OCI-LY1 (cell line): ENCODE measurements around the gene NECAP2.

Experiments
- H2AFZ ChIP-seq: fragments of 200-600 bp; sonication (generic), shearing (Covaris generic); 2 replicates; pipeline ENCODE4 v1.6.0; 2014; ENCODE audit warnings: antibody characterized with exemption, mild to moderate bottlenecking, low read length
- H3F3A ChIP-seq: fragments of 200-600 bp; sonication (generic), shearing (Covaris generic); 2 replicates; pipeline ENCODE4 v1.6.0; 2014; ENCODE audit warnings: mild to moderate bottlenecking, antibody characterized with exemption, low read length, moderate library complexity; ENCODE audit not compliant: insufficient read depth
- H3K27ac ChIP-seq: fragments of 200-600 bp; sonication (generic); 2 replicates; pipeline ENCODE4 v1.5.1; 2014; ENCODE audit warnings: low read length, mixed run types, mild to moderate bottlenecking, low read depth; ENCODE audit not compliant: poor library complexity, severe bottlenecking
- H3K27me3 ChIP-seq: fragments of 200-600 bp; sonication (generic); 2 replicates; pipeline ENCODE4 v1.6.0; 2014; ENCODE audit warnings: antibody characterized with exemption, mild to moderate bottlenecking, low read length, moderate library complexity; ENCODE audit not compliant: insufficient read depth
- H3K36me3 ChIP-seq: fragments of 200-600 bp; sonication (generic); 2 replicates; pipeline ENCODE4 v1.6.1; 2014; ENCODE audit warnings: mild to moderate bottlenecking, antibody characterized with exemption, low read length, moderate library complexity, mixed read lengths; ENCODE audit not compliant: insufficient read depth
- H3K4me1 ChIP-seq: fragments of 200-600 bp; sonication (generic); 2 replicates; pipeline ENCODE4 v1.5.1; 2014; ENCODE audit warnings: mild to moderate bottlenecking, low read length, moderate library complexity; ENCODE audit not compliant: insufficient read depth, severe bottlenecking
- H3K4me2 ChIP-seq: fragments of 200-600 bp; sonication (generic), shearing (Covaris generic); 2 replicates; pipeline ENCODE4 v1.6.1; 2014; ENCODE audit warnings: low read length
- H3K4me3 ChIP-seq: fragments of 200-600 bp; sonication (generic); 2 replicates; pipeline ENCODE4 v1.5.1; 2014; ENCODE audit warnings: low read length, low read depth, mild to moderate bottlenecking, mixed read lengths; ENCODE audit not compliant: poor library complexity, severe bottlenecking
- H3K79me2 ChIP-seq: fragments of 200-600 bp; shearing (Covaris generic); 2 replicates; pipeline ENCODE4 v1.6.1; 2016; ENCODE audit warnings: mixed run types, low read length, mixed read lengths; ENCODE audit not compliant: insufficient read depth
- H3K9ac ChIP-seq: fragments of 200-600 bp; sonication (generic), shearing (Covaris generic); 2 replicates; pipeline ENCODE4 v1.6.1; 2014; ENCODE audit warnings: mild to moderate bottlenecking, low read length, mixed read lengths
- H3K9me2 ChIP-seq: fragments of 200-600 bp; sonication (generic), shearing (Covaris generic); 2 replicates; pipeline ENCODE4 v1.6.1; 2014; ENCODE audit warnings: low read depth, mild to moderate bottlenecking, low read length, mixed read lengths
- H3K9me3 ChIP-seq: fragments of 200-600 bp; shearing (Covaris generic); 2 replicates; pipeline ENCODE4 v1.6.1; 2014; ENCODE audit warnings: low read length, mixed read lengths
- H4K20me1 ChIP-seq: fragments of 200-600 bp; sonication (generic), shearing (Covaris generic); 2 replicates; pipeline ENCODE4 v1.6.0; 2016; ENCODE audit warnings: mild to moderate bottlenecking, low read length; ENCODE audit not compliant: insufficient read depth
- EZH2 ChIP-seq: fragments of 200-600 bp; sonication (generic), shearing (Covaris generic); IDR thresholded peaks from 2 replicates; pipeline ENCODE4 v1.8.0; 2017; ENCODE audit warnings: borderline replicate concordance, mixed run types, mild to moderate bottlenecking, antibody characterized with exemption, low read length, moderate library complexity, mixed read lengths
- TF ChIP-seq, protein P1 (sequence below): fragments of 200-600 bp; sonication (generic), shearing (Covaris generic); IDR thresholded peaks from 2 replicates; pipeline ENCODE4 v1.5.1; 2017; ENCODE audit warnings: mild to moderate bottlenecking, antibody characterized with exemption, low read length, moderate library complexity, mixed read lengths

The NECAP2 gene

GRCh38 chr1:16438516-16438915 is 2.0 kb upstream of the NECAP2 start:
- H3K9ac ChIP-seq = no peak overlapping the region
- peaks cover 6% of the 10 kb centered on the region; the same call in 1 of the 2 replicates for H3K36me3 ChIP-seq
- H3K4me2 ChIP-seq = no peak overlapping the region
- no peaks in the 10 kb centered on the region for H3K27me3 ChIP-seq
- no peaks in the 10 kb centered on the region for H3F3A ChIP-seq
- no peaks in the 10 kb centered on the region for H4K20me1 ChIP-seq
- H3K27ac ChIP-seq = no peak overlapping the region
- no peaks in the 10 kb centered on the region for H3K9me3 ChIP-seq
- H3K79me2 ChIP-seq = peaks cover 7% of the 10 kb centered on the region; the same call in 1 of the 2 replicates
- H3K4me3 ChIP-seq = no peak overlapping the region
- H2AFZ ChIP-seq = no peak overlapping the region
- TF ChIP-seq, protein P1, sequence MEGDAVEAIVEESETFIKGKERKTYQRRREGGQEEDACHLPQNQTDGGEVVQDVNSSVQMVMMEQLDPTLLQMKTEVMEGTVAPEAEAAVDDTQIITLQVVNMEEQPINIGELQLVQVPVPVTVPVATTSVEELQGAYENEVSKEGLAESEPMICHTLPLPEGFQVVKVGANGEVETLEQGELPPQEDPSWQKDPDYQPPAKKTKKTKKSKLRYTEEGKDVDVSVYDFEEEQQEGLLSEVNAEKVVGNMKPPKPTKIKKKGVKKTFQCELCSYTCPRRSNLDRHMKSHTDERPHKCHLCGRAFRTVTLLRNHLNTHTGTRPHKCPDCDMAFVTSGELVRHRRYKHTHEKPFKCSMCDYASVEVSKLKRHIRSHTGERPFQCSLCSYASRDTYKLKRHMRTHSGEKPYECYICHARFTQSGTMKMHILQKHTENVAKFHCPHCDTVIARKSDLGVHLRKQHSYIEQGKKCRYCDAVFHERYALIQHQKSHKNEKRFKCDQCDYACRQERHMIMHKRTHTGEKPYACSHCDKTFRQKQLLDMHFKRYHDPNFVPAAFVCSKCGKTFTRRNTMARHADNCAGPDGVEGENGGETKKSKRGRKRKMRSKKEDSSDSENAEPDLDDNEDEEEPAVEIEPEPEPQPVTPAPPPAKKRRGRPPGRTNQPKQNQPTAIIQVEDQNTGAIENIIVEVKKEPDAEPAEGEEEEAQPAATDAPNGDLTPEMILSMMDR = no peak
- no peak for TF ChIP-seq EZH2
- peaks cover 29% of the 10 kb centered on the region for H3K4me1 ChIP-seq
- H3K9me2 ChIP-seq = no peaks in the 10 kb centered on the region

DNA sequence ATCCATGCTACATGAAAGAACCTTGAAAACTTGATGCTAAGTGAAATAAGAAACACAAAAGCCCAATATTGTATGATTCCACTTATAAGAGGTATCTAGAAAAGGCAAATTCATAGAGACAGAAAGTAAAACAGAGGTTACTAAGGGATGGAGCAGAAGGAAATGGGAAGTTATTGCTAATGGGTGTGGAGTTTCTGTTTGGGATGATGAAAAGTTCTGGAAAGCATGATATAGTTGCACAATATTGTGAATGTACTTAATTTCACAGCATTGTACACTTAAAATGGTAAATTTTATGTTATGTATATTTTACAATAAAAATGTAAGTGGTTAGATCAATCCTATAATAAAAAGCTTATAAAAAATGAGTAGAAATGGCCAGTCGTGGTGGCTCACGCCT is 1.6 kb upstream of the NECAP2 start:
- H3K79me2 ChIP-seq = peaks cover 7% of the 10 kb centered on the region; the same call in 1 of the 2 replicates
- peaks cover 10% of the 10 kb centered on the region; the same call in 1 of the 2 replicates for H3K36me3 ChIP-seq
- no peaks in the 10 kb centered on the region for H4K20me1 ChIP-seq
- no peaks in the 10 kb centered on the region for H3K9me3 ChIP-seq
- H3K4me2 ChIP-seq = no peak overlapping the region
- no peak overlapping the region for H3K4me3 ChIP-seq
- H3F3A ChIP-seq = no peaks in the 10 kb centered on the region
- H3K27ac ChIP-seq = no peak overlapping the region
- TF ChIP-seq EZH2 = no peak
- TF ChIP-seq, protein P1 = no peak
- H3K4me1 ChIP-seq = peaks cover 28% of the 10 kb centered on the region
- no peak overlapping the region for H2AFZ ChIP-seq
- no peak overlapping the region for H3K9ac ChIP-seq
- no peaks in the 10 kb centered on the region for H3K9me2 ChIP-seq
- H3K27me3 ChIP-seq = no peaks in the 10 kb centered on the region

DNA sequence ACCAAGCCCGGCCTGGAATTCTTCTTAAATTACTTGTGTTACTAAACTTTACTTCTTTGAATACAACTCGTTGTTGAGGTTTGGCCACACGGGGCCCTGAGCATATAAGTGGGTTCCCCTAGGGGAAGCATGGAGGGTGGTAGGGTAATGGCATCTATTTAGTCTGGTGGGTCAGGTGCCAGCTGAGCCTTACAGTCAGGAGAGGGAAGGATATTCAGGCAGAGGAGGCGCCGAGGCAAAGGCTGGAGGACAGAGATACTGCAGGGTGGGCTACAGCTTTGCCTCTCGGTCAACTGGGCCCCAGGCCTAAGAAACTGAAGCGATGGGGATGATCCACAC is 424 bp upstream of the NECAP2 start:
- no peaks in the 10 kb centered on the region for H3K9me3 ChIP-seq
- H3K27ac ChIP-seq = no peak overlapping the region
- H3K9me2 ChIP-seq = no peaks in the 10 kb centered on the region
- H3K27me3 ChIP-seq = no peaks in the 10 kb centered on the region
- peak overlapping the region; percentile 94 for H3K4me3 ChIP-seq
- peak overlapping the region; percentile 66 for H2AFZ ChIP-seq
- peaks cover 7% of the 10 kb centered on the region; the same call in 1 of the 2 replicates for H3K79me2 ChIP-seq
- no peak for TF ChIP-seq EZH2
- TF ChIP-seq, protein P1 = no peak
- H3K4me2 ChIP-seq = peak overlapping the region; percentile 97
- no peaks in the 10 kb centered on the region for H3F3A ChIP-seq
- no peaks in the 10 kb centered on the region for H4K20me1 ChIP-seq
- peak overlapping the region; percentile 52; the same call in 1 of the 2 replicates for H3K9ac ChIP-seq
- H3K4me1 ChIP-seq = peaks cover 28% of the 10 kb centered on the region
- H3K36me3 ChIP-seq = peaks cover 19% of the 10 kb centered on the region; the same call in 1 of the 2 replicates
